Left colon (tissue), 2 donors: ENCODE measurements around the gene RNF44. TPM values are rescaled to one million over a fixed set of nuclear protein-coding genes. Genes with fewer than 3 reads are reported as not detected.

Experiments
- ATAC-seq: fragments of 200-7000 bp; cut with Tn5 transposase; one replicate; pipeline ENCODE4 v1.9.1; 2020; ENCODE audit warnings: mild to moderate bottlenecking, moderate library complexity
- DNase-seq, 2 donors: peaks; one replicate each; pipeline ENCODE4 v3.0.0-alpha.2; 2020
- intact Hi-C, 2 donors: fragments of 100-400 bp; cut with DNase I in 1 of 2; cut with micrococcal nuclease in 1 of 2; formaldehyde crosslinking; loops; one replicate each; pipeline versions ENCODE4 v1.11.2 to v1.14.0; 2022; cut with DNase I, micrococcal nuclease
- long read RNA-seq: library from polyadenylated mRNA; unstranded; transcript quantifications from one replicate; pipeline ENCODE4 v2.0.0, GENCODE V29; 2021
- total RNA-seq, 2 donors: library from RNA; stranded (reverse); fragmentation: NEBNext Ultra II Directional; extraction: Animal tissue kit (Norgen Biotek cat#: 25700); gene quantifications; one replicate each; pipeline ENCODE4 v1.2.1, GENCODE V29; 2021
- donor health status: DM: no; HTN: no; CAD: no.
- donor health status: DM: yes; HTN: yes; CAD: no.

RNF44 gene
- total RNA-seq, result 10 to 100 TPM; 72.5 to 79.6 TPM
- long read RNA-seq, partial matches to known transcripts, result 6 of 47 reads
- long read RNA-seq, other reads (novel, unspliced or antisense), result 41 of 47 reads

- DNase-seq, result peak; percentile 98 to 99
- intact Hi-C loops, result no loop called here
- peak; percentile 67 for ATAC-seq
Observed at GRCh38 chr5:176536902-176537553, at the start of gene RNF44. TSS of gene RNF44 (minus strand) at chr5:176537402. CDS start at chr5:176532472, 4,930 bp downstream.

GRCh38 chr5:176583076-176583475 is 45.9 kb upstream of the RNF44 start:
- intact Hi-C loops, result no loop called here
- ATAC-seq, result no peak
- DNase-seq, result no peak

DNA sequence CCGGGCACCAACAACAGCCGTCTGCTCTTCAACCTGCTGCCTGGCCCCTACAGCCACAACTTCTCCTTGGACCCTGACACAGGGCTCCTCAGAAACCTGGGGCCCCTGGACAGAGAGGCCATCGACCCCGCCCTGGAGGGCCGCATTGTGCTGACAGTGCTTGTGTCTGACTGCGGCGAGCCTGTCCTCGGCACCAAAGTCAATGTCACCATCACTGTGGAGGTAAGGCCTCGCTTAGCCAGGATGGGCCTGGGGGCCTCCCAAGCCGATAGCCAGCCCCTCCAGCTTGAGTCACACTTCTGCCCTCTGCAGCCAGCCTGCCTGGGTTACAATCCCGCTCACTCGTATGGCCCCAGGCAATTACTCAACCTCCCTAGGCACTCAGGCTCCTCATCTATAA is 44.2 kb upstream of the RNF44 start:
- intact Hi-C loops, result no loop called here
- no peak for DNase-seq
- no peak for ATAC-seq

GRCh38 chr5:176579323-176579722 is 42.1 kb upstream of the RNF44 start:
- intact Hi-C loops, result no loop called here
- ATAC-seq (no peak), DNase-seq (no peak)

DNA sequence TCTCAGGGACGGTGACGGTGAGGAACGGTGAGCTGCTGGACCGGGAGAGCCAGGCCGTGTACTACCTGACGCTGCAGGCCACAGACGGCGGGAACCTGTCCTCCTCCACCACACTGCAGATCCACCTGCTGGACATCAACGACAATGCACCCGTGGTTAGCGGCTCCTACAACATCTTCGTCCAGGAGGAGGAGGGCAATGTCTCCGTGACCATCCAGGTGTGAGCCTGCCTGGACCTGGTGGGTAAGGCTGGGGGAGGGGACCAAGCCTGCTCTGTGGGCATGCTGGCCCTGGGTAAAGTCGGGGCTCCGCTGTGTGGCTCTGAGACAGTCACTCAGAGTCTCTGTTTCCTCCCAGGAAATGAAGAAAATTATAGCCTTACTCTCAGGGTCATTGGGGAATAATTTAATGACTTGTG is 41.2 kb upstream of the RNF44 start:
- intact Hi-C loops, result no loop called here
- peak; percentile 66 to 69 for DNase-seq
- ATAC-seq, result peak; percentile 84

- intact Hi-C loops, result no loop called here
- DNase-seq (no peak), ATAC-seq (no peak)
Observed at GRCh38 chr5:176577312-176578176, 40.3 kb upstream of the RNF44 start.

GRCh38 chr5:176575488-176576422 is 38.6 kb upstream of the RNF44 start:
- intact Hi-C loops, result no loop called here

DNA sequence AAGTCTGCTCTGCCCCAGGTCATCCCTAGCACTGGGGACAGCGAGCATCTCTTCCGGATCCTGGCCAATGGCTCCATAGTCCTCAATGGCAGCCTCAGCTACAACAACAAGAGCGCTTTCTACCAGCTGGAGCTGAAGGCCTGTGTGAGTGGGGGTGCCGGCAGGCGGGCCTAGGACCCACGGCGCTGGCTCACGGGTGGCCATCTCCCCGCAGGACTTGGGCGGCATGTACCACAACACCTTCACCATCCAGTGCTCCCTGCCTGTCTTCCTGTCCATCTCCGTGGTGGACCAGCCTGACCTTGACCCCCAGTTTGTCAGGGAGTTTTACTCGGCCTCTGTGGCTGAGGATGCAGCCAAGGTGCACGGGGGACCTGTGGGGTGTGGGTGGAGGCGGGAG is 37.9 kb upstream of the RNF44 start:
- intact Hi-C loops, result no loop called here
- DNase-seq (no peak), ATAC-seq (no peak)

More at GRCh38 chr5:176575488-176576422, 38.6 kb upstream of the RNF44 start:
- ATAC-seq (no peak), DNase-seq (no peak)

- ATAC-seq, result no peak
- intact Hi-C loops, result no loop called here
- no peak for DNase-seq
Observed at GRCh38 chr5:176574297-176574591, 37.0 kb upstream of the RNF44 start.

DNA sequence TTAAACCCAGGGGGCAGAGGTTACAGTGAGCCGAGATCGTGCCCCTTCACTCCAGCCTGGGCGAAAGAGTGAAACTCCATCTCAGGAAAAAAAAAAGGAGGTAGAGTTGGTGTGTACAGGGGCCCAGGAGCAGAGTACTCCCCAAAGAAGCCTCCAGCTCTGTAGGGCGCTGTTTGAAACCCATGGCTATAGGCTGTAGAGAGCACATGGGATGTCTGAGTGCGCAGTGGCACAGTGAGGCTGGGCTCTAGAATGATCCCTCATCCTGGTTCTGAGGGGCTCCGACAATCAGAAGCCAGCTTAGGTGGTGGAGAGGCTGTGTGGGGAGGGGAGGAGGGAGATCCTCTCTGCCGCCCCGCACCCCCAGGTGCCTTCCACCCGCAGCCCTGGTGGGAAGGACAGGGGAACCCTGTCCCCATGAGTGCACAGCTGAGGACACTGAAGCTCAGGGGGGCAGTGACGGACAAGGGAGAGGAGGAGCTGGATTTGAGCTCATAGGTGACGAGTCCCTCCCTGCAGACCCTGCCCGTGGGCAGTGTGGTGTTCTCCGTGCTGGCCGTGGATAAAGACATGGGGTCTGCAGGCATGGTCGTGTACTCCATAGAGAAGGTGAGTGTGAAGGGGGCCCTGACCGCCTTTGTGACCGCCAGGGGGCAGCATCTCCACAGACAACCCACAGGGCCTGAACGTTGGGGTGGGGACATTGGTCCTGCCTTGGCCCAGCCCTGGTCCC is 36.5 kb upstream of the RNF44 start:
- peak; percentile 75 for ATAC-seq
- intact Hi-C loops, result no loop called here
- peak; percentile 49 to 81 for DNase-seq

GRCh38 chr5:176570044-176570443 is 32.8 kb upstream of the RNF44 start:
- no peak for DNase-seq
- intact Hi-C loops, result no loop called here
- no peak for ATAC-seq

- intact Hi-C loops, result no loop called here
- DNase-seq (no peak), ATAC-seq (no peak)
Observed at GRCh38 chr5:176568657-176569056, 31.5 kb upstream of the RNF44 start.

DNA sequence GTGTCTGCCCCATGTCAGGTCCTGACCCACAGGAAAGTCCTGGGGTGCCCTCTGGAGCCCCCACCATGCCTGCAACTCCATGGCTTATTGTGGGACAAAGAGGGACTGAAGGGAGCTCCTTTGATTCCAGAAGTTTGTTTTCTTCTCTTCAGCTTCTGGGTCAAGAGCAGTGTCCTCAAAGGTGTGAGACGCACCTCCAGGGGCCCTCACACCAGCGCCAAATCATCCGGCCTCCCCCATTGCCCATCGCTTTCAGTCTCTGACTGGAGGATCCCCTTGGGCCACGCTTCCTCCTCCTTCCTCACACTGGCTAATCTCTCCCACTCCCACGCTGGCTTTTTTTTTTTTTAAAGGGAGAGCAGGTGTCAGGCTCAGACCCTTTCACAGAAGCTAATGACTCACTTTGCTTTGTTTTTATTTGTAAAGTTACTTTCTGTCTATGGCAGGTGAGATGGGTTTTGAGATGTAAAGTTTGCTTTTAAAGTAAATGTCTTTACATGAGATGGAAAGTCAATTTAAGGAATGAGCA is 28.6 kb upstream of the RNF44 start:
- no peak for ATAC-seq
- no peak for DNase-seq
- intact Hi-C loops, result no loop called here

DNA sequence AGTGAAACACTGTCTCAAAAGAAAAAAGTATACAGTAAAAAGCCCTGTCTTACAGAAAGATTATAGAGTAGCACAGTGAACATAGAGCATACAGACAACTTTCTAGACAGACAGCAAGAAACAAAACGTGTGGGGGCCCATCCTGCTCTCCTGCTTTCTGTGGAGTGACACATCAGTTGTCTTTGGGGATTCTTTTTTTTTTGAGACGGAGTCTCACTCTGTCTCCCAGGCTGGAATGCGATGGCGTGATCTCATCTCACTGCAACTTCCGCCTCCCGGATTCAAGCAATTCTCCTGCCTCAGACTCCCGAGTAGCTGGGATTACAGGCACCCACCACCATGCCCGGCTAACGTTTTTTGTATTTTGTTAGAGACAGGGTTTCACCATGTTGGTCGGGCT is 26.8 kb upstream of the RNF44 start:
- no peak for ATAC-seq
- intact Hi-C loops, result no loop called here
- no peak for DNase-seq

DNA sequence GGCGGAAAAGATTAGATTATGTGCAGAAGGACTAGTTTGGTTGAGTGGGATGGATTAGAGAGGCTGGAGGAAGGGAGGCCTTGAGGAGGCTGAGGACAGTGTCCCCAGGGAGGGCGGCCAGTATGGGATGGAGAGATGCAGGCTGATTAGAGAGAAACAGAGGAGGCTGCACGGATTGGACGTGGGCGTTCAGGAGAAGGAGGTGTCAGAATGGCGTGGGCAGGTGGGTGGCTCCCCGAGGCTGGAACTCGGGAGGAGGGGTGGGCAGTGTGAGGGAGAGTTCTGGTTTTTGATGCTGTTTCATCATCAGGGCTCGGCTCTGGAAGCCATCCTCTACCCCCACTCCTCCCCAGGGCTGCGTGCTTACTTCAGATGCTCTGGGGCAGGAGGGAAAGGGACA is 25.0 kb upstream of the RNF44 start:
- intact Hi-C loops, result no loop called here
- ATAC-seq, result no peak
- DNase-seq, result no peak

DNA sequence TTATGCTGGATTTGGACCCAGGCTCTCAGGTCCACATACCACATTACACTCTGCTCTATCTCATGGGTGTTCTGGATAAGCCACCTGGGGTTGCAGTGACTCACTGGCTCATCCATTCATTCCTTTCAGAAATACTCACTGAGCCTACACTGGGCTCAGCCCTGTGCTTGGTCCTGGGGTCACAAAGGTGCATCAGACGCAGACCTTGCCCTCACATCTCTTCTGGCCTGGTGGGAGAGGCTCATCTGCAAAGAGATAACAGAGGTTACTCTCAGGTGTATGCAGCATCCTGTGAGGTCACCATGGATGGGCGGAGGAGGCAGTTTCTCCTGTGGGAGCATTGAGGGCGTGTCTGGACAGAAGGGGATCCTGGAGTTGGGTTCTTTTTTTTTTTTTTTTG is 24.1 kb upstream of the RNF44 start:
- peak; percentile 80 for ATAC-seq
- intact Hi-C loops, result no loop called here
- no peak for DNase-seq

GRCh38 chr5:176560364-176560763 is 23.2 kb upstream of the RNF44 start:
- no peak for DNase-seq
- intact Hi-C loops, result no loop called here

GRCh38 chr5:176559683-176560082 is 22.5 kb upstream of the RNF44 start:
- intact Hi-C loops, result no loop called here
- DNase-seq, result no peak

More at GRCh38 chr5:176560364-176560763, 23.2 kb upstream of the RNF44 start:
- no peak for ATAC-seq

More at GRCh38 chr5:176559683-176560082, 22.5 kb upstream of the RNF44 start:
- ATAC-seq, result peak; percentile 39
